ENCODE data around the gene DPP6.
"Not testable (repeated sequence)": the region's sequence is repeated elsewhere in the genome, so short reads cannot be mapped to it uniquely, and the experiment has no call there.

Gene DPP6

GRCh38 chr7:154148791-154149516 lies 96.8 kb downstream of the DPP6 start:
- not testable (repeated sequence) for DNase-seq (ENCODE audit: low spot score)

- DNase-seq (ENCODE audit: low spot score), result not testable (repeated sequence)
Measured at GRCh38 chr7:154150656-154151055, 98.5 kb downstream of the DPP6 start.

- not testable (repeated sequence) for DNase-seq (ENCODE audit: low spot score)
Measured at GRCh38 chr7:154151306-154151705, 99.1 kb downstream of the DPP6 start.

GRCh38 chr7:154155928-154156327 lies 103.7 kb downstream of the DPP6 start:
- DNase-seq (ENCODE audit: low spot score), result not testable (repeated sequence)

- DNase-seq (ENCODE audit: low spot score), result not testable (repeated sequence)
Measured at GRCh38 chr7:154162921-154163320, 110.7 kb downstream of the DPP6 start.

- not testable (repeated sequence) for DNase-seq (ENCODE audit: low spot score)
Measured at GRCh38 chr7:154163642-154164041, 111.4 kb downstream of the DPP6 start.

GRCh38 chr7:154167051-154167450 lies 114.9 kb downstream of the DPP6 start:
- DNase-seq (ENCODE audit: low spot score), result no peak

GRCh38 chr7:154167807-154168206 lies 115.6 kb downstream of the DPP6 start:
- peak; percentile 95 for DNase-seq (ENCODE audit: low spot score)

- DNase-seq (ENCODE audit: low spot score), result no peak
Measured at GRCh38 chr7:154171422-154171821, 119.2 kb downstream of the DPP6 start.

GRCh38 chr7:154172236-154172635 lies 120.0 kb downstream of the DPP6 start:
- DNase-seq (ENCODE audit: low spot score), result no peak

- no peak for DNase-seq (ENCODE audit: low spot score)
Measured at GRCh38 chr7:154177584-154177983, 125.4 kb downstream of the DPP6 start.

GRCh38 chr7:154178895-154179294 lies 126.7 kb downstream of the DPP6 start:
- no peak for DNase-seq (ENCODE audit: low spot score)

GRCh38 chr7:154183482-154183881 lies 131.3 kb downstream of the DPP6 start:
- DNase-seq (ENCODE audit: low spot score), result peak; percentile 24

- DNase-seq (ENCODE audit: low spot score), result no peak
Measured at GRCh38 chr7:154183946-154184345, 131.7 kb downstream of the DPP6 start.

GRCh38 chr7:154186811-154187210 lies 134.6 kb downstream of the DPP6 start:
- no peak for DNase-seq (ENCODE audit: low spot score)

GRCh38 chr7:154188330-154188729 lies 136.1 kb downstream of the DPP6 start:
- DNase-seq (ENCODE audit: low spot score), result no peak

- no peak for DNase-seq (ENCODE audit: low spot score)
Measured at GRCh38 chr7:154195266-154195665, 143.1 kb downstream of the DPP6 start.

- no peak for DNase-seq (ENCODE audit: low spot score)
Measured at GRCh38 chr7:154198481-154198880, 146.3 kb downstream of the DPP6 start.

GRCh38 chr7:154200241-154200640 lies 148.0 kb downstream of the DPP6 start:
- DNase-seq (ENCODE audit: low spot score), result no peak

- DNase-seq (ENCODE audit: low spot score), result no peak
Measured at GRCh38 chr7:154202002-154202401, 149.8 kb downstream of the DPP6 start.

GRCh38 chr7:154204046-154204445 lies 151.8 kb downstream of the DPP6 start:
- peak; percentile 96 for DNase-seq (ENCODE audit: low spot score)

GRCh38 chr7:154212861-154213260 lies 160.7 kb downstream of the DPP6 start:
- peak; percentile 86 for DNase-seq (ENCODE audit: low spot score)

- DNase-seq (ENCODE audit: low spot score), result no peak
Measured at GRCh38 chr7:154217688-154218340, 165.6 kb downstream of the DPP6 start.

GRCh38 chr7:154231732-154232131 lies 179.5 kb downstream of the DPP6 start:
- DNase-seq (ENCODE audit: low spot score), result no peak

Data from cerebellar cortex (tissue), 1 donor.